Endothelial cell of umbilical vein (primary cell): ENCODE measurements around the gene F2RL3. TPM values are rescaled to one million over a fixed set of nuclear protein-coding genes. Genes with fewer than 3 reads are reported as not detected.

Experiments used
- BruUV-seq: library from RNA; stranded (reverse); fragments of 400-500 nt; replicated peaks from 2 replicates; lab custom pipeline; 2021; lab: Mats Ljungman, UMichigan
- CTCF ChIA-PET: fragments of 300-600, 350-600 bp; sonication (Branson Sonifier 250); formaldehyde crosslinking; loops from one replicate; lab custom pipeline; 2021; ENCODE audit warnings: antibody characterized with exemption, inconsistent platforms; lab: Charles Lee
- POLR2A ChIA-PET: fragments of 300-600, 350-600 bp; sonication (Branson Sonifier 250); formaldehyde crosslinking; loops from one replicate; lab custom pipeline; 2021; ENCODE audit warnings: antibody characterized with exemption, inconsistent platforms; lab: Charles Lee
- DNase-seq: peaks from one replicate; pipeline ENCODE4 v3.0.0-alpha.2; 2011; ENCODE audit warnings: low read depth, low spot score
- FAIRE-seq: peaks from 2 replicates; lab custom pipeline; 2011; peaks lifted over from hg19 to GRCh38; lab: Jason Lieb, UNC
- H2AFZ ChIP-seq: 2 replicates; pipeline ENCODE4 v1.6.0; 2012; ENCODE audit warnings: low read depth, low read length, control low read depth, inconsistent platforms
- H3K27ac ChIP-seq: 2 replicates; pipeline ENCODE4 v1.5.1; 2011; ENCODE audit warnings: low read depth, mild to moderate bottlenecking, control low read depth, low read length, moderate library complexity; ENCODE audit not compliant: insufficient read depth
- H3K27me3 ChIP-seq, 2 experiments: 2 replicates each; pipeline versions ENCODE4 v1.6.0 to v1.6.1; 2011; ENCODE audit warnings: low read length in 2 of 2, mixed read lengths in 1 of 2; ENCODE audit not compliant: control insufficient read depth in 2 of 2, insufficient read depth in 2 of 2
- H3K36me3 ChIP-seq, 2 experiments: 2 replicates in 1 of 2; 3 replicates in 1 of 2; pipeline ENCODE4 v1.5.1; 2011; ENCODE audit warnings: low read length in 2 of 2, mild to moderate bottlenecking in 1 of 2, moderate library complexity in 1 of 2; ENCODE audit not compliant: control insufficient read depth in 2 of 2, insufficient read depth in 2 of 2; ENCODE audit errors: extremely low read depth in 1 of 2
- H3K4me1 ChIP-seq: 3 replicates; pipeline ENCODE4 v1.5.1; 2011; ENCODE audit warnings: mild to moderate bottlenecking, low read length; ENCODE audit not compliant: control insufficient read depth, insufficient read depth; ENCODE audit errors: extremely low read depth
- H3K4me2 ChIP-seq: 2 replicates; pipeline ENCODE4 v1.6.1; 2011; ENCODE audit warnings: low read length, control low read depth, mixed read lengths; ENCODE audit not compliant: insufficient read depth
- H3K4me3 ChIP-seq, 3 experiments: fragments of 200-600 bp in 1 of 3; sonication (generic), shearing (Covaris generic) in 1 of 3; replicated peaks in 1 of 3; 2 replicates each; pipeline ENCODE4 v1.5.1; 2011 to 2016; ENCODE audit warnings: control low read depth in 3 of 3, low read length in 3 of 3, mild to moderate bottlenecking in 2 of 3, inconsistent platforms in 1 of 3, low read depth in 1 of 3, moderate library complexity in 1 of 3; ENCODE audit not compliant: insufficient read depth in 1 of 3
- H3K79me2 ChIP-seq: 2 replicates; pipeline ENCODE4 v1.6.0; 2012; ENCODE audit warnings: low read length, inconsistent platforms; ENCODE audit not compliant: control insufficient read depth, insufficient read depth
- H3K9ac ChIP-seq: replicated peaks from 2 replicates; pipeline ENCODE3; 2011; ENCODE audit warnings: low read length, control low read depth; ENCODE audit not compliant: insufficient read depth; ENCODE audit errors: extremely low read depth
- H3K9me1 ChIP-seq: replicated peaks from 3 replicates; pipeline ENCODE4 v1.6.0; 2011; ENCODE audit warnings: mild to moderate bottlenecking, low read length; ENCODE audit not compliant: control insufficient read depth, insufficient read depth; ENCODE audit errors: extremely low read depth
- H3K9me3 ChIP-seq: replicated peaks from 2 replicates; pipeline ENCODE4 v1.5.1; 2012; ENCODE audit warnings: low read length, inconsistent platforms; ENCODE audit not compliant: control insufficient read depth, insufficient read depth
- H4K20me1 ChIP-seq: replicated peaks from 2 replicates; pipeline ENCODE3; 2011; ENCODE audit warnings: mild to moderate bottlenecking, low read length; ENCODE audit not compliant: control insufficient read depth, insufficient read depth; ENCODE audit errors: extremely low read depth
- CTCF ChIP-seq, 2 donors: IDR thresholded peaks; 1 replicate in 1 of 2; 2 replicates in 1 of 2; pipeline ENCODE4 v1.5.1; 2011; ENCODE audit warnings: low read length in 2 of 2, mild to moderate bottlenecking in 2 of 2, moderate library complexity in 2 of 2, control low read depth in 1 of 2, inconsistent platforms in 1 of 2, low read depth in 1 of 2; ENCODE audit not compliant: insufficient read depth in 1 of 2; ENCODE audit errors: extremely low read depth in 1 of 2
- EZH2 ChIP-seq: IDR thresholded peaks from 2 replicates; pipeline ENCODE4 v1.6.1; 2012; ENCODE audit warnings: borderline replicate concordance, low read depth, mild to moderate bottlenecking, moderate library complexity, low read length, inconsistent platforms; ENCODE audit not compliant: severe bottlenecking
- FOS ChIP-seq: IDR thresholded peaks from 2 replicates; pipeline ENCODE4 v1.6.1; 2011; ENCODE audit warnings: mild to moderate bottlenecking, low read length, moderate library complexity, borderline replicate concordance; ENCODE audit not compliant: insufficient read depth
- GATA2 ChIP-seq: IDR thresholded peaks from 2 replicates; pipeline ENCODE4 v1.7.0; 2011; ENCODE audit warnings: low read depth, mild to moderate bottlenecking, moderate library complexity, mixed read lengths, low read length; ENCODE audit not compliant: insufficient read length, insufficient read depth
- JUN ChIP-seq: IDR thresholded peaks from 2 replicates; pipeline ENCODE4 v1.6.1; 2011; ENCODE audit warnings: borderline replicate concordance, low read depth; ENCODE audit not compliant: insufficient read length, insufficient read depth
- MYC ChIP-seq: IDR thresholded peaks from one replicate; pipeline ENCODE4 v1.6.1; 2011; ENCODE audit warnings: mild to moderate bottlenecking, low read depth, low read length
- POLR2A ChIP-seq: IDR thresholded peaks from 2 replicates; pipeline ENCODE4 v1.6.1; 2012; ENCODE audit warnings: low read depth, mild to moderate bottlenecking, control low read depth, low read length
- POLR2AphosphoS5 ChIP-seq: IDR thresholded peaks from 2 replicates; pipeline ENCODE4 v1.6.1; 2012; ENCODE audit warnings: low read depth, mild to moderate bottlenecking, control low read depth, low read length, moderate library complexity; ENCODE audit not compliant: insufficient read depth
- dilution Hi-C: fragments of 300-500 bp; cut with MboI; formaldehyde crosslinking; loops from one replicate; pipeline ENCODE4 v1.15.0; 2019; ENCODE audit warnings: low sequenced_read_pairs; ENCODE audit not compliant: extremely low pct_ligation_motif_present
- intact Hi-C: fragments of 100-400 bp; cut with micrococcal nuclease; formaldehyde crosslinking; loops from one replicate; pipeline ENCODE4 v1.10.0; 2022
- polyA plus RNA-seq, 4 experiments: library from polyadenylated mRNA; depleted of rRNA in 3 of 4; stranded (reverse) in 3 of 4; unstranded in 1 of 4; fragments of >200 nt; gene quantifications; 2 replicates each; pipeline versions ENCODE4 v1.2.1 to v1.2.3, GENCODE V29; 2011 to 2012; ENCODE audit warnings: missing spikeins in 1 of 4
- total RNA-seq: library from RNA; stranded (reverse); gene quantifications from 2 replicates; pipeline ENCODE4 v1.2.3, GENCODE V29; 2021
- TF ChIP-seq, protein P1 (sequence below): IDR thresholded peaks from 2 replicates; pipeline ENCODE4 v1.6.1; 2011; ENCODE audit not compliant: insufficient read depth, insufficient read length

The F2RL3 gene
- total and polyA plus RNA-seq, 2 donors (not counting 3 experiments of a cell fraction or from before 2014, with no cell fraction given), result 1.2 to 1.7 TPM

DNA sequence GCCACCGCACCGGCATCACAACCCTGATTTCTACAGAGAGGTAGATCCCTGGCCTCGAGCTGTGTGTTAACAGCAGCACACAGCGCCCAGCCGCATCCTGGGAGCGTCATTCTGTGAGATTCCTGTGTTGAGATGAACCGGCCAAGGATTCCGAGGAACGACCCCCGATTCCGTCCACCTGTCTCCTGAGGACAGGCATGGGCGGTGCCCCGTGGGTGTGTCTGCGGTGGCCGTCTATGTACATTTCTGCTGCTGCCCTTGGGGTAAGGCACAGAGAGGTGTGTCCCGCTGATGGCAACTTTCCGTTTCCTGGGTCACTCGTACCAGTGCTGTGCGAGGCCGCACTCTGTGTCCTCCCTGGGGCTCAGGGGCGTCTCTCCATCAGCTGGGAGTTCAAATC lies 16.1 kb upstream of the F2RL3 start:
- DNase-seq, result no peak
- Histone ChIP-seq H3K4me1 (peaks cover 27% of the 10 kb centered on the region), H3K4me2 (no peak overlapping the region), H3K9ac (no peak overlapping the region), H3K4me3 (no peak overlapping the region), H3K27ac (peak overlapping the region; percentile 64), H2AFZ (no peak overlapping the region), H3K36me3 (peaks cover 22 to 34% of the 10 kb centered on the region in 2 experiments), H3K27me3 (no peaks in the 10 kb centered on the region), H3K9me3 (no peaks in the 10 kb centered on the region), H4K20me1 (no peaks in the 10 kb centered on the region), H3K79me2 (peaks cover 27% of the 10 kb centered on the region), H3K9me1 (no peaks in the 10 kb centered on the region)
- intact Hi-C loops (loop anchor here (1.0 kb wide), 2 partner anchors 16 to 25 kb away; partner anchors contain the start of gene F2RL3), dilution Hi-C loops (no loop called here)
- TF ChIP-seq CTCF (IDR thresholded peaks at IDR 0.05; ENCODE audit: extremely low read depth in 1 of 2, insufficient read depth in 1 of 2, low read depth in 1 of 2, low read length in 2 of 2) (no peak), EZH2 (no peak), POLR2AphosphoS5 (no peak), MYC (no peak), GATA2 (no peak), JUN (no peak), POLR2A (no peak), FOS (no peak)
- TF ChIP-seq, protein P1, sequence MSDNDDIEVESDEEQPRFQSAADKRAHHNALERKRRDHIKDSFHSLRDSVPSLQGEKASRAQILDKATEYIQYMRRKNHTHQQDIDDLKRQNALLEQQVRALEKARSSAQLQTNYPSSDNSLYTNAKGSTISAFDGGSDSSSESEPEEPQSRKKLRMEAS, result no peak
- CTCF ChIA-PET, result interaction anchor here (0.5 kb wide), 1 partner anchor 386 kb away, joined by 4 read pairs; no protein-coding TSS in a partner anchor
- POLR2A ChIA-PET, result no interaction called here
- FAIRE-seq, result no peak
- BruUV-seq, result no TSS peak
